ENCODE data around the gene STK24. TPM values are rescaled to one million over a fixed set of nuclear protein-coding genes. Genes with fewer than 3 reads are reported as not detected.

Gene STK24
- total and polyA plus RNA-seq, 2 of the 8 experiments (the other 6 are each of a cell fraction or from before 2014, with no cell fraction given): 62.8 to 143 TPM

DNA sequence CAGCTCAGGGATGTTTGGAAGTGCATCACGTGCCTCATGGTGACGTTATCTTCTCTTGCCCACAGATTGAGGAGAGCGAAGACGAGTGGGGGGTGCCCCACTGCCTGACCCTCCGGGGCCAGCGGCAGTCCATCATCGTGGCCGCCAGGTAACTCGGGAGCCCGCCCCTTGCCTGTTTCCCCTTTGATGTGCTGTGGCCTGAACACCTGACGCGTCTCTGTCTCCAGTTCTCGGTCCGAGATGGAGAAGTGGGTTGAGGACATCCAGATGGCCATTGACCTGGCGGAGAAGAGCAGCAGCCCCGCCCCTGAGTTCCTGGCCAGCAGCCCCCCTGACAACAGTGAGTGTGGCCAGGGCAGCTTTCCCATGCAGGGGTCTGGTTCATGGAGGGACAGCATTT, 137.0 kb downstream of the STK24 start:
- no peak overlapping the region for H2AFZ ChIP-seq (ENCODE audit: low read length)
- no peak overlapping the region for H3K18ac ChIP-seq (ENCODE audit: extremely low read depth, low read length)
- no peak overlapping the region; the same call in 1 of the 2 replicates for H3K27ac ChIP-seq (ENCODE audit: low read depth, low read length)
- H3K9me3 ChIP-seq (ENCODE audit: insufficient read depth in 2 of 2, low read depth in 1 of 2, low read length in 1 of 2): no peaks in the 10 kb centered on the region
- no peak overlapping the region for H3K56ac ChIP-seq (replicated peaks; ENCODE audit: insufficient read length, low read depth, low read length)
- H3K27me3 ChIP-seq (replicated peaks in 1 of 4; ENCODE audit: control insufficient read depth in 3 of 4, extremely low read depth in 1 of 4, insufficient read depth in 3 of 4, low read length in 3 of 4): no peaks in the 10 kb centered on the region
- no peak overlapping the region for H3K23ac ChIP-seq (ENCODE audit: insufficient read length)
- H2BK20ac ChIP-seq (ENCODE audit: low read length): no peak overlapping the region
- no peak overlapping the region for H2BK120ac ChIP-seq (replicated peaks; ENCODE audit: low read depth, low read length)
- no peak overlapping the region for H4K5ac ChIP-seq (ENCODE audit: insufficient read length, low read depth, low read length)
- H2BK12ac ChIP-seq (ENCODE audit: low read depth, low read length): no peak overlapping the region
- H3K4me1 ChIP-seq (replicated peaks in 1 of 4; ENCODE audit: control insufficient read depth in 3 of 4, insufficient read depth in 4 of 4, low read length in 3 of 4): no peaks in the 10 kb centered on the region
- no peak overlapping the region for H2BK15ac ChIP-seq (ENCODE audit: low read length)
- WGBS, 2 experiments (ENCODE audit: extremely low coverage in 1 of 2, insufficient coverage in 1 of 2, insufficient read length in 1 of 2, insufficient replicate concordance in 2 of 2, low coverage in 1 of 2, low lambda C conversion rate in 2 of 2, missing lambda C conversion rate in 1 of 2): 93% methylated on average over 16 of the region's 16 CpGs; no CpG with 5 or more reads in 1 of the 2 experiments
- no peak overlapping the region for H2BK5ac ChIP-seq (ENCODE audit: low read depth, low read length)
- no peaks in the 10 kb centered on the region for H3K23me2 ChIP-seq (ENCODE audit: low read depth, low read length)
- no peaks in the 10 kb centered on the region for H3K79me2 ChIP-seq (ENCODE audit: control insufficient read depth in 1 of 2, insufficient read depth in 2 of 2, low read length in 2 of 2)
- no peak overlapping the region for H3K9ac ChIP-seq (replicated peaks in 1 of 4; ENCODE audit: extremely low read depth in 1 of 4, low read depth in 3 of 4, low read length in 3 of 4)
- H3K14ac ChIP-seq (ENCODE audit: insufficient read length): no peak overlapping the region
- DNase-seq (ENCODE audit: low read depth in 1 of 2, low spot score in 2 of 2) (no peak), FAIRE-seq (no peak)
- H3K4ac ChIP-seq (replicated peaks; ENCODE audit: insufficient read length, low read depth, low read length): no peak overlapping the region
- ChIA-PET POLR2A (ENCODE audit: partially characterized antibody) (interaction anchor here (1.4 kb wide), 1 partner anchor 11 kb away, joined by 3 read pairs; no protein-coding TSS in a partner anchor), CTCF (ENCODE audit: partially characterized antibody) (interaction anchor here (1.4 to 2.7 kb wide), 4 partner anchors 11 to 406 kb away, joined by 3 to 14 read pairs (median 3); no protein-coding TSS in a partner anchor)
- no peaks in the 10 kb centered on the region for H3K79me1 ChIP-seq (ENCODE audit: low read depth, low read length)
- no peak overlapping the region for H4K8ac ChIP-seq (ENCODE audit: extremely low read depth, insufficient read depth, low read length)
- H4K20me1 ChIP-seq (replicated peaks in 1 of 2; ENCODE audit: control insufficient read depth in 1 of 2, insufficient read depth in 2 of 2, low read length in 2 of 2): peaks cover 2 to 3% of the 10 kb centered on the region in 2 experiments
- H3K36me3 ChIP-seq (ENCODE audit: control insufficient read depth in 2 of 4, insufficient read depth in 4 of 4, low read length in 3 of 4): peaks cover 0 to 6% (median 2%) of the 10 kb centered on the region in 4 experiments; a peak in 4 of 8 replicates
- no peak overlapping the region for H3K4me3 ChIP-seq (ENCODE audit: extremely low read depth in 1 of 4, insufficient read depth in 2 of 4, low read depth in 3 of 4, low read length in 4 of 4)
- H3K4me2 ChIP-seq (ENCODE audit: insufficient read depth in 1 of 2, low read depth in 2 of 2, low read length in 2 of 2): no peak overlapping the region
- no peak overlapping the region for H2AK5ac ChIP-seq (ENCODE audit: low read depth, low read length)
- no peak overlapping the region for H4K91ac ChIP-seq (replicated peaks; ENCODE audit: insufficient read length, low read length)
- no peak for TF ChIP-seq CTBP2 (IDR thresholded peaks at IDR 0.05; ENCODE audit: borderline replicate concordance, insufficient read depth, insufficient read length, low read length)
